Activated B cell treated with CpG ODN at 0.5 μM for 24 hours (primary cell): ENCODE results near the gene TUBA4B. TPM values are rescaled to one million over a fixed set of nuclear protein-coding genes. Genes with fewer than 3 reads are reported as not detected.

ENCODE experiments used
- ATAC-seq: fragments of 200-7000 bp; cut with Tn5 transposase; one replicate; pipeline ENCODE4 v1.10.0; 2021; ENCODE audit warnings: low read depth, mild to moderate bottlenecking, moderate library complexity
- CTCF ChIA-PET: fragments of 350-600 bp; sonication (Branson Sonifier 250); formaldehyde crosslinking; loops from one replicate; lab custom pipeline; 2021; ENCODE audit warnings: antibody characterized with exemption; lab: Charles Lee
- POLR2A ChIA-PET: fragments of 350-600 bp; sonication (Branson Sonifier 250); formaldehyde crosslinking; loops from one replicate; lab custom pipeline; 2021; ENCODE audit warnings: antibody characterized with exemption; lab: Charles Lee
- DNase-seq: peaks from one replicate; pipeline ENCODE4 v3.0.0; 2022
- H3K27ac Mint-ChIP-seq: one replicate; pipeline ENCODE4 v1.8.0; 2020; ENCODE audit warnings: mixed read lengths
- H3K27me3 Mint-ChIP-seq: one replicate; pipeline ENCODE4 v1.8.0; 2021; ENCODE audit warnings: mixed read lengths
- H3K36me3 Mint-ChIP-seq: one replicate; pipeline ENCODE4 v1.8.0; 2021; ENCODE audit warnings: low read depth, mixed read lengths
- H3K4me1 Mint-ChIP-seq: one replicate; pipeline ENCODE4 v1.8.0; 2021; ENCODE audit warnings: mixed read lengths
- H3K4me3 Mint-ChIP-seq: one replicate; pipeline ENCODE4 v1.8.0; 2020; ENCODE audit warnings: mild to moderate bottlenecking, mixed read lengths
- H3K9me3 Mint-ChIP-seq: one replicate; pipeline ENCODE4 v1.8.0; 2020; ENCODE audit warnings: mixed read lengths
- intact Hi-C: fragments of 100-400 bp; cut with micrococcal nuclease; formaldehyde crosslinking; loops from one replicate; pipeline ENCODE4 v1.15.1; 2024
- total RNA-seq: library from RNA; stranded (reverse); gene quantifications from 2 replicates; pipeline ENCODE4 v1.2.3, GENCODE V29; 2022
- TF ChIP-seq, protein P1 (sequence below): fragments of 200-600 bp; IDR thresholded peaks from one replicate; pipeline ENCODE4 v1.8.0; 2022; ENCODE audit warnings: antibody characterized with exemption, mild to moderate bottlenecking

The TUBA4B gene
- 0.20 TPM in 1 of 2 replicates, not detected in the other for total RNA-seq

- Mint-ChIP-seq H3K27ac (peak within 1 kb of the TSS; percentile 98), H3K4me3 (peak within 1 kb of the TSS; percentile 82), H3K9me3 (no peaks in the 10 kb centered on the region), H3K27me3 (no peaks in the 10 kb centered on the region), H3K36me3 (peaks cover 48% of the 10 kb centered on the region), H3K4me1 (peaks cover 61% of the 10 kb centered on the region)
- intact Hi-C loops = loop anchor here (1.0 to 5.0 kb wide), 8 partner anchors 8 to 685 kb away; partner anchors contain the start of genes ANKZF1, ATG9A, CHPF and CNOT9
- ATAC-seq (peak; percentile 8), DNase-seq (peak; percentile 42)
- CTCF ChIA-PET = interaction anchor here (1.7 to 4.4 kb wide), 4 partner anchors 8 to 41 kb away, joined by 7 to 42 read pairs (median 24); partner anchors contain the start of genes ANKZF1, ATG9A, DNAJB2 and GLB1L
- TF ChIP-seq, protein P1, sequence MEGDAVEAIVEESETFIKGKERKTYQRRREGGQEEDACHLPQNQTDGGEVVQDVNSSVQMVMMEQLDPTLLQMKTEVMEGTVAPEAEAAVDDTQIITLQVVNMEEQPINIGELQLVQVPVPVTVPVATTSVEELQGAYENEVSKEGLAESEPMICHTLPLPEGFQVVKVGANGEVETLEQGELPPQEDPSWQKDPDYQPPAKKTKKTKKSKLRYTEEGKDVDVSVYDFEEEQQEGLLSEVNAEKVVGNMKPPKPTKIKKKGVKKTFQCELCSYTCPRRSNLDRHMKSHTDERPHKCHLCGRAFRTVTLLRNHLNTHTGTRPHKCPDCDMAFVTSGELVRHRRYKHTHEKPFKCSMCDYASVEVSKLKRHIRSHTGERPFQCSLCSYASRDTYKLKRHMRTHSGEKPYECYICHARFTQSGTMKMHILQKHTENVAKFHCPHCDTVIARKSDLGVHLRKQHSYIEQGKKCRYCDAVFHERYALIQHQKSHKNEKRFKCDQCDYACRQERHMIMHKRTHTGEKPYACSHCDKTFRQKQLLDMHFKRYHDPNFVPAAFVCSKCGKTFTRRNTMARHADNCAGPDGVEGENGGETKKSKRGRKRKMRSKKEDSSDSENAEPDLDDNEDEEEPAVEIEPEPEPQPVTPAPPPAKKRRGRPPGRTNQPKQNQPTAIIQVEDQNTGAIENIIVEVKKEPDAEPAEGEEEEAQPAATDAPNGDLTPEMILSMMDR = no peak
- POLR2A ChIA-PET = interaction anchor here (0.6 to 12.0 kb wide), 26 partner anchors 8 to 962 kb away, joined by 3 to 287 read pairs (median 6); partner anchors contain the start of genes ABCB6, ANKZF1, ATG9A and CNPPD1
Measured at GRCh38 chr2:219252900-219253752, at the start of gene TUBA4B. TSS of gene TUBA4B (plus strand) at chr2:219253243. CDS start at chr2:219253408, 165 bp downstream.

GRCh38 chr2:219204425-219205164 is 48.4 kb upstream of the TUBA4B start:
- intact Hi-C loops = no loop called here
- CTCF ChIA-PET = no interaction called here
- POLR2A ChIA-PET = interaction anchor here (1.1 kb wide), 1 partner anchor 28 kb away, joined by 4 read pairs; the partner anchor contains the start of gene CNPPD1
- Mint-ChIP-seq H3K27ac (no peak overlapping the region), H3K4me1 (peaks cover 19% of the 10 kb centered on the region), H3K27me3 (no peaks in the 10 kb centered on the region), H3K9me3 (no peaks in the 10 kb centered on the region), H3K36me3 (peaks cover 17% of the 10 kb centered on the region), H3K4me3 (no peak overlapping the region)
- TF ChIP-seq, protein P1 = no peak
- ATAC-seq (no peak), DNase-seq (no peak)

GRCh38 chr2:219205165-219205538 is 47.9 kb upstream of the TUBA4B start:
- H3K36me3 Mint-ChIP-seq = peaks cover 18% of the 10 kb centered on the region
- H3K4me1 Mint-ChIP-seq = peaks cover 19% of the 10 kb centered on the region
- ChIA-PET POLR2A (interaction anchor here (0.7 to 5.3 kb wide), 5 partner anchors 28 to 494 kb away, joined by 3 to 98 read pairs (median 21); partner anchors contain the start of genes CNPPD1, DNAJB2, RETREG2 and TUBA4A), CTCF (interaction anchor here (1.1 to 1.9 kb wide), 2 partner anchors 30 to 95 kb away, joined by 5 to 12 read pairs; partner anchors contain the start of gene CNPPD1)
- H3K4me3 Mint-ChIP-seq = no peak overlapping the region
- TF ChIP-seq, protein P1 = no peak
- no peaks in the 10 kb centered on the region for H3K27me3 Mint-ChIP-seq
- H3K9me3 Mint-ChIP-seq = no peaks in the 10 kb centered on the region
- peak overlapping the region; percentile 35 for H3K27ac Mint-ChIP-seq
- intact Hi-C loops = no loop called here
- DNase-seq (no peak), ATAC-seq (no peak)

DNA sequence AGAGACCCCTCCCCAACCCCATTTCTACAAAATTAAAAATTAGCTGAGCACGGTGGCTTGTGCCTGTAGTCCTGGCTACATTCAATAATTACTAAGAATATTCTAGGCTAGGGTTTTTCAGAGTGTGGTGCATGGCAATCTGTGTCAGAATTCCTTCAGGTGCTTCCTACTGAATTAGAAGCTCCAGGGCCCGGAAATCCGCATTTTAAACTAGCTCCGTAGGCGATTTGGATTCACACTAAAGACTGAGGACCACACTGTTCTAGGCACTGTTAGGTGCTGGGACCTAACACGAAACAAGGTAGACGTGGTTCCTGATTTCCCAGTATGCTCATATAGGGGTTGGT is 47.1 kb upstream of the TUBA4B start:
- Mint-ChIP-seq H3K4me1 (peaks cover 20% of the 10 kb centered on the region), H3K27me3 (no peaks in the 10 kb centered on the region), H3K9me3 (no peaks in the 10 kb centered on the region), H3K27ac (peak overlapping the region; percentile 95), H3K36me3 (peaks cover 20% of the 10 kb centered on the region), H3K4me3 (peak overlapping the region; percentile 88)
- ChIA-PET POLR2A (interaction anchor here (0.6 to 5.3 kb wide), 25 partner anchors 9 to 938 kb away, joined by 3 to 98 read pairs (median 7); partner anchors contain the start of genes ABCB6, ANKZF1, ATG9A and CNPPD1), CTCF (interaction anchor here (0.6 to 1.9 kb wide), 8 partner anchors 31 to 506 kb away, joined by 3 to 12 read pairs (median 5); partner anchors contain the start of genes CNPPD1, GLB1L and STK16)
- ATAC-seq (no peak), DNase-seq (no peak)
- TF ChIP-seq, protein P1 = no peak
- intact Hi-C loops = loop anchor here (1.0 to 2.0 kb wide), 13 partner anchors 13 to 637 kb away; partner anchors contain the start of genes ANKZF1, ATG9A, CNOT9 and DNAJB2
